ENCODE results near the gene SLC9A9.

The SLC9A9 gene

DNA sequence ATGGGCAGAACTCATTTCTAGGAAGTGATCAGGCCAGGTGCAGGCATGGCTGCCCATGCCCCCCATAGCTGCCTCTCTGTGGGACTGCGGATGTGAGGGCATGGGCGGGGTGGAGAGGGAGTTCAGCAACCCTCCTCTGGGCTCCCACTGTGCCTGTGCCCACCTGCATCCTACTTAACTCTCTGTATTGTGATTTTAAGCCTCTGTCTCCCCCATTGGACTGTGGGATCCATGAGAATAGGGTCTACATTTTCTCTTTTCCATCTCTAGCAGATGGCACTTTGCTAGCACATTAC lies 534.4 kb downstream of the SLC9A9 start (continued):
- TF ChIP-seq PATZ1 (CRISPR knock-in tag; IDR thresholded peaks at IDR 0.05; ENCODE audit: borderline replicate concordance) = no peak

GRCh38 chr3:143313025-143313892 lies 535.0 kb downstream of the SLC9A9 start:
- no peak for ATAC-seq
- no peak for TF ChIP-seq ZNF70 (CRISPR knock-in tag; IDR thresholded peaks at IDR 0.05)

- ATAC-seq = no peak
- TF ChIP-seq BACH2 (CRISPR knock-in tag; IDR thresholded peaks at IDR 0.05; ENCODE audit: borderline replicate concordance) = no peak
- TF ChIP-seq ZNF565 (CRISPR knock-in tag; conservative IDR thresholded peaks at IDR 0.05; ENCODE audit: low read depth) = no peak
- TF ChIP-seq SNAI2 (CRISPR knock-in tag; IDR thresholded peaks at IDR 0.05) = no peak
- no peak for TF ChIP-seq TCF4 (CRISPR knock-in tag; IDR thresholded peaks at IDR 0.05; ENCODE audit: borderline replicate concordance)
- TF ChIP-seq, protein P1, sequence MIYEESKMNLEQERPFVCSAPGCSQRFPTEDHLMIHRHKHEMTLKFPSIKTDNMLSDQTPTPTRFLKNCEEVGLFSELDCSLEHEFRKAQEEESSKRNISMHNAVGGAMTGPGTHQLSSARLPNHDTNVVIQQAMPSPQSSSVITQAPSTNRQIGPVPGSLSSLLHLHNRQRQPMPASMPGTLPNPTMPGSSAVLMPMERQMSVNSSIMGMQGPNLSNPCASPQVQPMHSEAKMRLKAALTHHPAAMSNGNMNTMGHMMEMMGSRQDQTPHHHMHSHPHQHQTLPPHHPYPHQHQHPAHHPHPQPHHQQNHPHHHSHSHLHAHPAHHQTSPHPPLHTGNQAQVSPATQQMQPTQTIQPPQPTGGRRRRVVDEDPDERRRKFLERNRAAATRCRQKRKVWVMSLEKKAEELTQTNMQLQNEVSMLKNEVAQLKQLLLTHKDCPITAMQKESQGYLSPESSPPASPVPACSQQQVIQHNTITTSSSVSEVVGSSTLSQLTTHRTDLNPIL (CRISPR knock-in tag; IDR thresholded peaks at IDR 0.05; ENCODE audit: low read depth) = no peak
- TF ChIP-seq, protein P2, sequence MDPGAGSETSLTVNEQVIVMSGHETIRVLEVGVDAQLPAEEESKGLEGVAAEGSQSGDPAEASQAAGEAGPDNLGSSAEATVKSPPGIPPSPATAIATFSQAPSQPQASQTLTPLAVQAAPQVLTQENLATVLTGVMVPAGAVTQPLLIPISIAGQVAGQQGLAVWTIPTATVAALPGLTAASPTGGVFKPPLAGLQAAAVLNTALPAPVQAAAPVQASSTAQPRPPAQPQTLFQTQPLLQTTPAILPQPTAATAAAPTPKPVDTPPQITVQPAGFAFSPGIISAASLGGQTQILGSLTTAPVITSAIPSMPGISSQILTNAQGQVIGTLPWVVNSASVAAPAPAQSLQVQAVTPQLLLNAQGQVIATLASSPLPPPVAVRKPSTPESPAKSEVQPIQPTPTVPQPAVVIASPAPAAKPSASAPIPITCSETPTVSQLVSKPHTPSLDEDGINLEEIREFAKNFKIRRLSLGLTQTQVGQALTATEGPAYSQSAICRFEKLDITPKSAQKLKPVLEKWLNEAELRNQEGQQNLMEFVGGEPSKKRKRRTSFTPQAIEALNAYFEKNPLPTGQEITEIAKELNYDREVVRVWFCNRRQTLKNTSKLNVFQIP (CRISPR knock-in tag; IDR thresholded peaks at IDR 0.05; ENCODE audit: borderline replicate concordance, low read depth) = no peak
- no peak for TF ChIP-seq ZNF70 (CRISPR knock-in tag; IDR thresholded peaks at IDR 0.05)
- no peak for TF ChIP-seq TSHZ2 (CRISPR knock-in tag; IDR thresholded peaks at IDR 0.05)
- TF ChIP-seq RARB (CRISPR knock-in tag; IDR thresholded peaks at IDR 0.05) = no peak
- TF ChIP-seq ISL1 (CRISPR knock-in tag; IDR thresholded peaks at IDR 0.05) = no peak
- TF ChIP-seq CSDC2 (CRISPR knock-in tag; IDR thresholded peaks at IDR 0.05) = no peak
- TF ChIP-seq ARNTL (CRISPR knock-in tag; IDR thresholded peaks at IDR 0.05; ENCODE audit: borderline replicate concordance, low read depth) = no peak
- TF ChIP-seq GLIS3 (CRISPR knock-in tag; IDR thresholded peaks at IDR 0.05) = no peak
- TF ChIP-seq, protein P3, sequence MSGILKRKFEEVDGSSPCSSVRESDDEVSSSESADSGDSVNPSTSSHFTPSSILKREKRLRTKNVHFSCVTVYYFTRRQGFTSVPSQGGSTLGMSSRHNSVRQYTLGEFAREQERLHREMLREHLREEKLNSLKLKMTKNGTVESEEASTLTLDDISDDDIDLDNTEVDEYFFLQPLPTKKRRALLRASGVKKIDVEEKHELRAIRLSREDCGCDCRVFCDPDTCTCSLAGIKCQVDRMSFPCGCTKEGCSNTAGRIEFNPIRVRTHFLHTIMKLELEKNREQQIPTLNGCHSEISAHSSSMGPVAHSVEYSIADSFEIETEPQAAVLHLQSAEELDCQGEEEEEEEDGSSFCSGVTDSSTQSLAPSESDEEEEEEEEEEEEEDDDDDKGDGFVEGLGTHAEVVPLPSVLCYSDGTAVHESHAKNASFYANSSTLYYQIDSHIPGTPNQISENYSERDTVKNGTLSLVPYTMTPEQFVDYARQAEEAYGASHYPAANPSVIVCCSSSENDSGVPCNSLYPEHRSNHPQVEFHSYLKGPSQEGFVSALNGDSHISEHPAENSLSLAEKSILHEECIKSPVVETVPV (CRISPR knock-in tag; IDR thresholded peaks at IDR 0.05) = no peak
These were observed 537.2 kb downstream of the SLC9A9 start for GRCh38 chr3:143311096-143311495.

DNA sequence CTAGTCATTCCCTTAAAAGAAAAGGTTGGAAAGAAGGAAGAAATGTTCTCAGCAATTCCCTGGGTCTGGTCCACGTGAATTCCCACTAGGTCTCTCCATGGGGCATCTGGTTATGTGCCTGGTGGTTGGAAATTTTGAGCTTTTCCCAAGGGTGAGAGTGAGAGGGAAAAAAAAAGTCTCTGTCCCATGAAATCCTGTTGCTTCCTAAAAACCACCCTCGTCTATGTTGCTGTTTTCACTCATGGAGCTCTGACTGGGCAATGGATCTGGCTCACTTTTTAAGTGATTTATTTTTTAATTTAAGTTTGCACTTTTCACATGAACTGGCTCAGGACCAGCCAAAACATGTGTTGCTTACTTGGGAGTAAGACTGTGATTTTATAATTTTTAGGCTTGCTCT lies 538.6 kb downstream of the SLC9A9 start:
- no peak for ATAC-seq
- TF ChIP-seq ESRRG (CRISPR knock-in tag; IDR thresholded peaks at IDR 0.05) (no peak), ZNF8 (CRISPR knock-in tag; IDR thresholded peaks at IDR 0.05) (no peak), SNAI2 (CRISPR knock-in tag; IDR thresholded peaks at IDR 0.05) (no peak), GLIS3 (CRISPR knock-in tag; IDR thresholded peaks at IDR 0.05) (no peak), ZFP3 (CRISPR knock-in tag; IDR thresholded peaks at IDR 0.05) (no peak), BACH2 (CRISPR knock-in tag; IDR thresholded peaks at IDR 0.05; ENCODE audit: borderline replicate concordance) (no peak), ISL1 (CRISPR knock-in tag; IDR thresholded peaks at IDR 0.05) (no peak), PATZ1 (CRISPR knock-in tag; IDR thresholded peaks at IDR 0.05; ENCODE audit: borderline replicate concordance) (no peak), CSDC2 (CRISPR knock-in tag; IDR thresholded peaks at IDR 0.05) (no peak), ZC3H10 (CRISPR knock-in tag; IDR thresholded peaks at IDR 0.05) (no peak)
- TF ChIP-seq, protein P1 (CRISPR knock-in tag; IDR thresholded peaks at IDR 0.05; ENCODE audit: low read depth) = no peak
- TF ChIP-seq, protein P2 (CRISPR knock-in tag; IDR thresholded peaks at IDR 0.05; ENCODE audit: borderline replicate concordance, low read depth) = no peak
